PFSK-1 (cell line): ENCODE measurements around the gene TMPRSS12.

ENCODE experiments used
- POLR2AphosphoS5 ChIP-seq: IDR thresholded peaks from 2 replicates; pipeline ENCODE4 v1.6.1; 2012; ENCODE audit warnings: low read depth, mild to moderate bottlenecking, control low read depth, low read length, moderate library complexity
- REST ChIP-seq, 2 experiments: IDR thresholded peaks; 2 replicates each; pipeline versions ENCODE4 v1.6.1 to v1.8.0; 2011 to 2012; ENCODE audit warnings: low read depth in 2 of 2, low read length in 2 of 2, control low read depth in 1 of 2, inconsistent platforms in 1 of 2, mild to moderate bottlenecking in 1 of 2, moderate library complexity in 1 of 2; ENCODE audit not compliant: insufficient read depth in 1 of 2
- SIN3A ChIP-seq: IDR thresholded peaks from 2 replicates; pipeline ENCODE4 v1.6.1; 2012; ENCODE audit warnings: mild to moderate bottlenecking, low read length, moderate library complexity, borderline replicate concordance; ENCODE audit not compliant: insufficient read depth
- TAF1 ChIP-seq: IDR thresholded peaks from 2 replicates; pipeline ENCODE4 v1.6.1; 2012; ENCODE audit warnings: low read length, control low read depth, borderline replicate concordance; ENCODE audit not compliant: insufficient read depth

GRCh38 chr12:50929831-50930230 is 87.1 kb downstream of the TMPRSS12 start:
- TF ChIP-seq POLR2AphosphoS5: no peak
- TF ChIP-seq REST (IDR thresholded peaks at IDR 0.05; ENCODE audit: insufficient read depth in 1 of 2, low read depth in 2 of 2, low read length in 2 of 2): no peak
- no peak for TF ChIP-seq SIN3A
- no peak for TF ChIP-seq TAF1
